GM12891 (cell line): ENCODE results near the gene SLC30A9.

ENCODE experiments used
- PAX5 ChIP-seq: IDR thresholded peaks from 2 replicates; pipeline ENCODE4 v1.6.1; 2011; ENCODE audit warnings: low read length, moderate library complexity, mild to moderate bottlenecking; ENCODE audit not compliant: insufficient read depth, severe bottlenecking
- POLR2A ChIP-seq: IDR thresholded peaks from 2 replicates; pipeline ENCODE4 v1.6.1; 2011; ENCODE audit warnings: low read depth, low read length, control low read depth
- POLR2AphosphoS5 ChIP-seq: IDR thresholded peaks from 2 replicates; pipeline ENCODE4 v1.6.1; 2011; ENCODE audit warnings: low read depth, low read length, control low read depth
- SPI1 ChIP-seq: IDR thresholded peaks from 2 replicates; pipeline ENCODE4 v1.6.1; 2011; ENCODE audit warnings: low read depth, low read length, control low read depth
- TAF1 ChIP-seq: IDR thresholded peaks from 2 replicates; pipeline ENCODE4 v1.6.1; 2011; ENCODE audit warnings: low read depth, low read length, control low read depth

DNA sequence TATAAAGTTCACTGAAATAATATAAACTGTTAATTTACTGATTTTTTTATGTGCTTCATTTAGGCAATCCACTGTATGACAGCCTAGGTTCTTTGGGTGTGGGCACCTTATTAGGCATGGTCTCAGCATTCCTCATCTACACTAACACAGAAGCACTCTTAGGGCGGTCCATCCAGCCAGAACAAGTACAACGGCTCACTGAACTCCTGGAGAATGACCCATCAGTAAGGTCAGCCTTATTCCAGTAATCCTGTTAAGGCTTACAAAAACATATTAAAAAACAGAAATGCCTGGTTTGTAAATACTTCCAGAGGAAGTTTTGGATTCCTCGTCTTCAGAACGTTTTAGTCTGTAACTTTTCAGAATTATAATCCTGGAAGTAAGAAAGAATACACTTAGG, 80.1 kb downstream of the SLC30A9 start:
- no peak for TF ChIP-seq TAF1
- no peak for TF ChIP-seq POLR2A
- no peak for TF ChIP-seq POLR2AphosphoS5
- TF ChIP-seq PAX5 = no peak
- no peak for TF ChIP-seq SPI1
